ENCODE results near the gene ATG3.
"Not testable (repeated sequence)": the region's sequence is repeated elsewhere in the genome, so short reads cannot be mapped to it uniquely, and the experiment has no call there.

The ATG3 gene

DNA sequence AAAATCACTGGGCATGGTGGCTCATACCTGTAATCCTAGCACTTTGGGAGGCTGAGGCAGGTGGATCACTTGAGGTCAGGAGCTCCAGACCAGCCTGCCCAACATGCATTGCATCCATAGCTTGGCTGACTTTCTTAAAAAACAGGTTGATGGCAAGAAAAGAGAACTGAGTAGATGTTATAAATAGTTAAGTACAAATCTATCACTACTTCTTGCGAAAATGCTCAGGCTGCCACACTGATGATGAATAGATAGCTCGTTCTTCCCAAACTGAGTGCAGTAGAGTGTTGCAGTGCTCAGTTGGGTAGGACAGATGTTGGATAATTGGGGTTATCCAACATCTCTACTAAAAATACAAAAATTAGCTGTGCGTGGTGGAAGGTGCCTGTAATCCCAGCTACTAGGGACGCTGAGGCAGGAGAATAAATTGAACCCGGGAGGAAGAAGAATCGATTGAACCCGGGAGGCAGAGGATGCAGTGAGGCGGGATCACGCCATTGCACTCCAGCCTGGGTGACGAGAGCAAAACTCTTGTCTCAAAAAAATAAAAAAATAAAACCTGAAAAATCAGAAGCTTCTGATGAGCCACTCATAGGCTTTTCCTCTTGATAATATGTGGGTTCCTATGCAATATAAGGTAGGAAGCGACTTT is 63.7 kb downstream of the ATG3 start:
- DNase-seq = no peak

- DNase-seq = no peak
Observed at GRCh38 chr3:112496366-112497067, 65.2 kb downstream of the ATG3 start.

DNA sequence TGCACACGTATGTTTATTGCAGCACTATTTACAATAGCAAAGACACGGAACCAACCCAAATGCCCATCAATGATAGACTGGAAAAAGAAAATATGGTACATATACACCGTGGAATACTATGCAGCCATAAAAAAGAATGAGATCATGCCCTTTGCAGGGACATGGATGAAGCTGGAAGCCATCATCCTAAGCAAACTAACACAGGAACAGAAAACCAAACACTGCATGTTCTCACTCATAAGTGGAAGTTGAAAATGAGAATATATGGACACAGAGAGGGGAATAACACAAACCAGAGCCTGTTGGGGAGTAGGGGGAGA is 67.4 kb downstream of the ATG3 start:
- not testable (repeated sequence) for DNase-seq

DNA sequence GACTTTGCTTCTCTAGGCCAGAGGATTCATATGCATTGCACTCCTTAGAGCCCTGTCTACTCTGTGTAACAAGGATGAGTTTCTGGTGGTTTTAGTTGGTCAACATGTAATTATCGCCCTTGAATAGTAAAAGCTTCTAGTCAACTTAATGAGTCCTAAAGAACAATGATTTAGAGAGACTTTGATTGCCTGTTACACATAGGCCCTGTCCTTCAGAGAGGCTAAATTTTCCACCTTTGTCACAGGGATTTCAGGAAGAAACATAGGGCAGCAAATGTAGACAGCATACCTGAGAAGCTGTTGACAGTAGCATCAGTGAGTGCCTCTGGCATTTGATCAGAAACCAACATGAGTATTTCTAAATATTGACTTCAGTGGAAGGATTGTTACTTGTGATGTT is 69.6 kb downstream of the ATG3 start:
- no peak for DNase-seq

GRCh38 chr3:112491373-112491772 is 70.4 kb downstream of the ATG3 start:
- no peak for DNase-seq

- DNase-seq = no peak
Observed at GRCh38 chr3:112489674-112490479, 71.9 kb downstream of the ATG3 start.

GRCh38 chr3:112486811-112487505 is 74.8 kb downstream of the ATG3 start:
- no peak for DNase-seq

DNA sequence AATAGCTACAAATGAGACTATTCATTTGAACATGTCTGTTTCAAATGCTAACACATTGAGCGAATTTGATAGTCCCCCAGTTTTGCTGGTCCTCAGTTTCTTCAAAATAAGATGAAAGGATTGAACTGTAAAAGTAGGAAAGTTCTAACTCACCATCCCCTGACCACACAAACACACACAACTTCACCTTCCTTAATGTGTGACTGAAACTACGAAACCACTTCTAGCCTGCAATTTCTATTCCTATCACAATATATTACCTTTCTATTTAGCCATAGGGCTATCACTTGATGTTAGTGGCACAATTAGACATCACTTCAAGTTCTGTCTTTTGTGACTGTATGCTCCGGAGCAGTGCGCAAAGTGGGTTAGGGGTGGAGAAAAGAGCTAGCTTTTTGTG is 77.4 kb downstream of the ATG3 start:
- DNase-seq = no peak

- DNase-seq = no peak
Observed at GRCh38 chr3:112482675-112483074, 79.1 kb downstream of the ATG3 start.

Data from T-helper 9 cell (primary cell).